ENCODE data around the gene PID1.
"Not testable (repeated sequence)": the region's sequence is repeated elsewhere in the genome, so short reads cannot be mapped to it uniquely, and the experiment has no call there.

PID1 gene

DNA sequence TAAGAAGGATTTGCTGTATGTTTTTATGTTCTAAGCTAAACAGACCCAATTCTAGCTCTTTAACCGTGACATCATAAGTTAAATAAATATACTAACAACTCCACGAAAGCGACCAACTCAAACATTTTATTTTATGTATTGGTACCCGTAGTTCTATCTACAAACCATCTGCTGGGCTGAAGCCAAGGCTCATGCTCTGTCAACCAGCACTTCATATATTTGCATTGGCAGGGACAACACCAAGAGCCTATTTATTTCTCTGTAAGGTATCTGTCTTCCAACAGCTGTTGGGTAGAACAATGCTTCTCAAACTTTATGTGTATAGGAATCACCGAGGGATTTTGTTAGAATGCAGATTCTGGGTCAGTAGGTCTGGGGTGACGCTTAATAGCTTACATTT lies 64.5 kb downstream of the PID1 start:
- DNase-seq: no peak

DNA sequence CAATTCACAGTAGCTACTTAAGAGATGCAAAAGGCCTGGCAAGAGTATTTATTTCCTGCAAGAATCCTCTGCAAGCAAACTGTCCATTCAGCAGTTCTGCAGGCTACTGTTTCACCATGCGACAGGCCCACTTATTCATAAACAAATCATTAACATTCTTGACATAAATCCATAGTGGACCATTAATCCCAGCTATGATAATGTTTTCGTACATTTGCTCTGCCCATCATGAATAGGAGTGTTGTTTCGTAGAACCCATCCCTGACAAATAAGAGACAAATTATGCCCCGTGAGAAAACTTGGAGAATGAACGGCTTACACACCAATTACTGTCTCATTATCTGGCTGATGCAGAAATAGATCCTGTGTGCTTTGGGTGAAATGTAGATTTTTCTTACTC lies 65.4 kb downstream of the PID1 start:
- DNase-seq: no peak

DNA sequence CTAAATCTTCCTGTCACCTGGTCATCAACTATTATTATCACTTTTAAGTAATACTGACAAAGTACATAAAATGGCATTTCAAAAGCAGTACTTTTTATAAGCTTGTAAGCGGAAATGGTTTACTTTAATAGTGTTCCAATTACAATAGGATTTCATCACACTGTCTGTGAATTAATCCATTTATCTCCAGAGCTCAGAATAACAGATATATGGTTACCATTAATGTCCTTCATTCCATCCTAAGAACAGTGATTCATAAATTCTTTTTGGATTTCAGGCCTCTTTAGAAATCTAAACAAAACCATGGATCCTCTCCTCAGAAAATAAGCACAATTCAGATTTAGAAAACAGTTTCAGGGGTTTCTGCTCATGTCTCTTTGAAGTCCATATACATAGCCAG lies 68.4 kb downstream of the PID1 start:
- no peak for DNase-seq

DNA sequence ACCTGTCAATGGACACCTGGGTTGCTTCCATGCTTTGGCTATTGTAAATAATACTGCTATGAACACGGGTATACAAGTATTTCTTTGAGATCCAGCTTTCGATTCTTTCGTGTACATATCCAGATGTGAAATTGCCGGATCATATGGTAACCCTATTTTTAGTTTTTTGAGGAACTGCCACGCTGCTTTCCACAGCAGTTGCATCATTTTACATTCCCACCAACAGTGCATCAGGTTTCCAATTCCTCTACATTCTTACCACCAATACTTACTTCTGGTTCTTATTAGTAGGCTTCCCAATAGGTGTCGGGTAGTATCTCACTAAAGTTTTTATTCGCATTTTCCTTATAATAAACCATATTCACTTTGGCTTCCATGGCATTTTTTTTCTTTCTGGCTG lies 69.6 kb downstream of the PID1 start:
- no peak for DNase-seq

DNA sequence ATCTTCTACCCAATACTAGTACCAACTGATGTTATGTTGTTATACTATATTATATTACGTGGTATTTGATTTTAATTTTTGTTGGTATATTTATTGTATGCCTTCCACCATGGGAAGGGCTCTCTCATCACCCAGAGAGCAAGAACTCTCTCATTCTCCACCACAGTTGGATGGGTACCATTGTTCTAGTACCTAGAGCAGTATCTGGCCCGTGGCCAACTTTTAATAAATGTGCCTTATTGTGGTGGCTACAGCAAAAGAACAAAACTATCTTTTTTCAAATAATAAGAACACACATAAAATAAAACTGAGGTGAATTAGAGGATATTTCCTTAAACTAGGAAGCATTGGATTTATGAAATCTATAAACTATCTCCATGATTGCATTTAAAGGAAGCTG lies 71.8 kb downstream of the PID1 start:
- no peak for DNase-seq

DNA sequence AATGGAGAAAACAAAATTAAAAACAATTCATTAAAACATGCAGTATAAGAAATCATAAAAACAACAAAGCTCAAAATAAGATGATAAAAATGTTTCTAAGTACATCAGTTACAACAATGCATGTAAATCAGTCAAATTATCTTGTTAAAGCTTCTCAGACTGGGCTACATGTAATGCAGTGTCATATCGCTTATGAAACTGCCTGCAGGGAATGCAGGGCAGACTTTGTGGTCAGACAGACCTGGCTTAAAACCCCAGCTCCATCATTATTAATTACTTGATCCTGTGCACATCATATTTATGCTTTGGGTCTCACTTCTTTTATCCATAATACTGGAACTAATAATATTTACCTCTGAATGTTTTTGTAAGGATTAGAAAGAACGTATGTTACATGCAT lies 74.6 kb downstream of the PID1 start:
- no peak for DNase-seq

DNA sequence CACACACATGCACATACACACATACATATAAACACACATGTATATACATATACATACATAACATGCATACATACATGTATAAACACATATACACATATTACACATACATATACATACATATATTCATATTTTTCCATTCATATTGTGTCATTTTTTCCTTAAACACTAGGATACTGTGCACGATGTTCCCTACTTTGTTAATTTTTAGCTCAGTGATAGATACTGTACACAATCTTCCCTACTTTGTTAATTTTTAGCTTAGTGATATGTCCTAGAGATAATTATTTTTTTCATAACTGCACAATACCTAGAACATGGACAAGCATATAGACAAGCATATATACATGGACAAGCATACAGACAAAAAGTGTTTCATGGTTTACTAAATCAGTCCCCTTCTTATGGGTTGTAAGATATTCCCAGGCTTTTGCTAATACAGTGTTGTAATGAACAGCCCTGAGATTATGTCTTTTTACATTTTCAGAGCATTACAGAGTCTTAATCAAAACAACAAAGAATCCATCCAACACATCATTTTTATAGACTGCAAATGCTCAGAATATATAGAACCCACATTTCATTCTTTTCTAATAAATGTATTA lies 75.6 kb downstream of the PID1 start:
- no peak for DNase-seq

DNA sequence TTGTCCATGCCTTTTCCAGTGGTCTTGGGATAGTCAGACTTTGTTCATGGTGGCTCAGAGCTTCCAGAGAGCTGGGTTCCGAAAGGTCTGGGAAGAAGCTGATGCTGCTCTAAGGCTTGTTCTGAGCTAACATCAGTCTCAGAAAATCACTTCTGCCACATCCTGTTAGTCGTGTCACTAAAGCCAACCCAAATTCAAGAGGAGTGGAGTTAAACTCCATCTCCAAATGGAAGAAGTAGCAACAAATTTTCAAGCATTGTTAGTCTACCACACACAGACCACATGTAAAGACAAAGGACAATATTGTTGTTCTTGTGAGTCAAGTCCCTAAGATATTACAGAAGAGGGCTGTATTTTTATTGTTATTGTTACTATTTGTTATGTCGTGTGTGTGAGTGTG lies 77.8 kb downstream of the PID1 start:
- no peak for DNase-seq

DNA sequence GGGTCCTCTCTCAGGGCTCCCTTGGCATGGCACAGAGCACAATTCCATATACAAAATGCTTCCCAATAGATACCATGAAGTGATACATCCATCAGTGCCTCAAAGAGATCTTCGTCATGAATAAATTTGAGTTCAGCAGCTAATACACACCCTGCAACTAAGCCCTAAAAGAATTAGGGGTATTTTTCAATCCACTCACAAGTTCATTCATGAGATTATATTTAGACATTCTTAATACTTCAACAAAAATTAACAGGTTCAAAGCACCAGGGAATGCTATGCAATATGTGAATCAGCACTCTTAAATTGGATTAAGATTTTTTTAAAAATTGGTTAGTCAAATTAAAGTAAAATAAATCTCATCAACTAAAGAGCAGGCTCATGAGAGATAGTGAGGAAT lies 79.7 kb downstream of the PID1 start:
- DNase-seq: no peak

DNA sequence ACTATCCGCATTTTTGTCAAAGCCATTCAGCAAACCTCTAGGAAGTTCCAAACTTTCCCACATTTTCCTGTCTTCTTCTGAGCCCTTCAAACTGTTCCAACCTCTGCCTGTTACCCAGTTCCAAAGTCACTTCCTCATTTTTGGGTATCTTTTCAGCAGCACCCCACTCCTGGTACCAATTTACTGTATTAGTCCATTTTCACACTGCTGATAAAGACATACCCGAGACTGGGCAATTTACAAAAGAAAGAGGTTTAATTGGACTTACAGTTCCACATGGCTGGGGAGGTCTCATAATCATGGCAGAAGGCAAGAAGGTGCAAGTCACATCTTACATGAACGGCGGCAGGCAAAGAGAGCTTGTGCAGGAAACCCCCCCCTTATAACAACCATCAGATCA lies 84.0 kb downstream of the PID1 start:
- DNase-seq: not testable (repeated sequence)

DNA sequence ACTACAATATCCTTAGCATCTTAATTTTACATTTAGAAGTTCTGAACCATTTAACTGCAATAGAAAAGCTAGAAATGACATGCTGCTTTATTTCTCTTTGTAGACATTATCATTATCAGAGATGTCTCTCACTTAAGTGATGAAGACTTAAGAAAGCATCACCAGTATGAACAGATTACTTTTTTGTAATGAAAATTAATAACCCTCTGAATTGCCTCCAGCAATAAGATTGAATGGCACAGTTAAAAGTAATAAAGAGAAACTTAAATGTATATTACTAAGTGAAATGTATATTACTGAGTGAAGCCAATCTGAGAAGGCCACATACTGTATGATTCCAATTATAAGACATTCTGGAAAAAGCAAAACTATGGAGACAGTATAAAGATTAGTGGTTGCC lies 89.4 kb downstream of the PID1 start:
- no peak for DNase-seq

DNA sequence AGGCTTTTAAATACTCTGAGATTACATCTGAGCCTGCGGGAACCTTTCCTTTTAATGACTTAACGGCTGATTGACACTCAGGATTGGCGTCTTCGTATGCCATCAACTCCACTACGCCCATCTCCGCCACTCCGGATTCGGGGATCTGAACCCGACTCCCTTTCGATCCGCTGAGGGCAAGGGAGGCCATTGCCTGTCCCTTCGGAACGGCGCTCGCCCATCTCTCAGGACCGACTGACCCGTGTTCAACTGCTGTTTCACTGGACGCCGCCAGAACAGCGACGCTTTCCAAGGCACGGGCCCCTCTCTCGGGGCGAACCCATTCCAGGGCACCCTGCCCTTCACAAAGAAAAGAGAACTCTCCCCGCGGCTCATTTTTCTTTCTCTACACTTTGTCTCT lies 90.4 kb downstream of the PID1 start:
- DNase-seq: no peak

DNA sequence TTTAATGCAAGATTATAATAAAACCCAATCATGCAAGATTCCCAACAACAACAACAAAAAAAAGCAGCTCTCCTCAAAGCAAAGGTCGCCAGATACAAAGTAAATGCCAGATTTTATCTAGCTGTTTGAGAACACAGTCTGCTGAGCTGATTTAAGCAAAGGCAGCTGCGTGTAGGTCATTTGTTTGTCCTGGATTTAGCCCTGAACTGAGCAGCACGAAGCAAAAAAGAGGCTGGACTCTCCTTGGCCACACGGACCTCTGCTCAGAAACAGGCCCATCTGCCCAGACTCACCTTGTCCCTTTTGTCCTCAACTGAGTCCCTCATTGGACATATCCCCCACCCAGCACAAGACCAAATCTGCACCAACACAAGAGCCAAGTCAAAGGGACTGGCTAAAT lies 91.5 kb downstream of the PID1 start:
- no peak for DNase-seq

DNA sequence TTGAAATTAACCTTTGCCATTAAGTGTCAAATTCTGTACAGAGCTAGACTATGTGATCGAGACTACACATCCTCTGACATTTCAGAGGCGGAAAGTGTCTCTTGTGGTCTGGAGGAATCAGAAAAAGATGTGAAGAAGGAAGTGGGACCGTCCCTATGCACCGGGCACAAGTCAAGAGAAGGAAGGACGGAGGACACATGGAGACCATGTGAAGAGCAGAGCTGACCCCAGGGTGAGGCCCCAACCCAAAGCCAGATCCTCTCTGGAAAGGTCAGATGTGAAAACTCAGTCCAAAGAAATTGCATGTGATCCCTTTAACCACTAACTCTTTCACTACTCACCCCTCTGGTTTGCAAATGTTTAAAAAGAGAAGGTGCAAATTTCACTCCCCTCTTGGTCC lies 92.4 kb downstream of the PID1 start:
- DNase-seq: no peak

DNA sequence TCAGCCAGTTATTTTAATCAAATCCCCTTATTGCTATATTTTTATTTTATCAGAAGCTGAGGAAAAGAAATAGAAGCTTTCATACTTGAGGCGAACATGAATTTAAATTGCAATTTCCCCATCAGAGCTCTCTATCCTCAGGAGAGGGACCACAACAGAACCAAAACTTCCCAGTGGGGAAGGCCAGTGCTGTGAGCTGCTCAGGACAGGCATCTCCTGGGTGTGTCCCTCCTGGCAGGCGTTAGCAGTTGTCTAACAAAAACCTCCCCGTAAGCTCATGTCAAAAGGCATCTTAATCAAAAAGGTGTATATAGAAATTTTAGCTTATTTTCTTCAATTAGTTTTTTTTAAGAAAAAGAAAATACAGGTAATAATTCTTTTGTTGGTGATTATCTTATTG lies 93.0 kb downstream of the PID1 start:
- no peak for DNase-seq

DNA sequence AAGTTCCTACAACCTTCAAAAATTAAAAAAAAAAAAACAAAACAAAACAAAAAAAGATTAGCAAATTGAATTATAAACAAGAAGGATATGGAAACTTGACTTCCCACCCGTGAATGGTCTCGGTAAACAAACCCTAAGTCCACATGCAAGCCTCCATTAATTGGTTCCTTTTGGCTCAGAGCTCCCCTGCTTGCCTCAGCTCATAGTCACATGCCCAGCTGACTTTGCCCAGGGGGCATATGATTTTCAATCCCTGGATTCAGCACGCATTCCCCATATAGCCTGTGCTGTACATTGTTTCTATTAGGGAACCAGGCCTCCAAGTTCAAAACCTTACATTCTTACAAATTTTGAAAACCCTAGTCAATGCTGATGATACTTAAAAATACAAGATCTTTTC lies 95.0 kb downstream of the PID1 start:
- no peak for DNase-seq

DNA sequence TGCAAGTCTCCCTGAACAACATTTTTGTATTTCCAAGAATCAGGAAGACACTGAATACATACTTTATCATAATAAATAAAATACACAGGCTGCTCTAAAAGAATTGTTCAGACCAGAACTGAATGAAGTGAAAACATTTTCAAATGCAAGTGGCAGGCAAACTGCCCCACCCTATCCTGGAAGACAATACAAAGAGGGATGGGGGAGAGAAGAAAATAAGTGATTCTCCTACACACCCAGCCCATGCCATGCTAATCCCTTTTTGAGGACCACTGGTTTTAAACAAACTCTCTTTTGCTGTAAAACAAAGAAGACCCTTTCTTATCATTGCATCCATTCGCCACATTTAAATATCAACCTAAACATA lies 95.6 kb downstream of the PID1 start:
- DNase-seq: no peak

DNA sequence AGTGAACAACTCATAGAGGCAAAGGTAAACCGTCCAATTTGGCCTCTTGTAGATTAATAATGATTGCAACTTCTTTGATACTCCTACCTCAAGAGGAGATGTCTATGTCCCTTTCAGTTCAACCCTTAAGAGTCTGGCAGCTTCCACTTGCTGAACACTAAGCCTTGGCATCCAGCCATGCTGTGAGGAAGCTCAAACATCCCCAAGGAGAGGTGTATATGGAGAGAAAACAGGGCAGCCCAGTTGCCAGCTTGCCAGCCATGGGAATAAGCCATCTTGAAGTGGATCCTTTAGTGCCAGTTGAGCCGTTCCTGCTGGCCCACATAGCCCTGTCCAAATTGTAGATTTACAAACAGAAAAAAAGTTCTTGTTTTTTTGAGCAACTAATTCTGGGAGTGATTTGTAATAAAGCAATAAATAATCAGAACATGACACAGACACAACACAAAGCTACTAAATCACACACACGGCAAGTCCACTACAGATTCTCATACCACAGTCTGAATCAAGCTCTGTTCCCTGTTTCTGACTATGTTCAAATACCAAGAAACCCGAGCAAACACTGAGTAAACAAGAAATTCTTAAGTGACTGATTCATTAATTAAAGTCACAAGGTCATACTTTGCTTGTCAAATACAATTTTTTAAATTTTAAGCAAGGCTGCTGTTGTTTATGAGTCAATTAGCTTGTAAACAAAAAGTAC lies 96.1 kb downstream of the PID1 start:
- no peak for DNase-seq

DNA sequence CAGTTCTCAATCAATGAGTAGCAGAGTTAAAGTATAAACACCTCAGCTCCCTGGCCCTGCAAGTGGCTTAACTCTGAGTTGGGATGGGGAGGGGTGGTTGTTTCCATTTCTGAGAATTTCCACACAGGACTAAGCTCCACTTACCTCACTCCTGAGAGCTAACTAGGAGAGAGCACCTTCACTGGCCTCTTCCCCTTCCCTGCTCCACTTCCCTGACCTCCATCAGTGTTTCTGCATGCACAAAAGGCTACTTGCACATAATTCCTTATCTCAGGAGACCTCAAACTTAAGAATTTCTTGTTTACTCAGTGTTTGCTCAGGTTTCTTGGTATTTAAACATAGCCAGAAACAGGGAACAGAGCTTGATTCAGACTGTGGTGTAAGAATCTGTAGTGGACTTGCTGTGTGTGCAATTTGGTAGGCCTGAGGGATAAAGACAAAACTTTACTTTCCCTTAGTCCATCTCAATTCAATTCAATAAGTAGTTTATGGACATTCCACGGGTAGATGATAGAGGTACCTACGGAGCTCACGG lies 97.2 kb downstream of the PID1 start:
- no peak for DNase-seq

DNA sequence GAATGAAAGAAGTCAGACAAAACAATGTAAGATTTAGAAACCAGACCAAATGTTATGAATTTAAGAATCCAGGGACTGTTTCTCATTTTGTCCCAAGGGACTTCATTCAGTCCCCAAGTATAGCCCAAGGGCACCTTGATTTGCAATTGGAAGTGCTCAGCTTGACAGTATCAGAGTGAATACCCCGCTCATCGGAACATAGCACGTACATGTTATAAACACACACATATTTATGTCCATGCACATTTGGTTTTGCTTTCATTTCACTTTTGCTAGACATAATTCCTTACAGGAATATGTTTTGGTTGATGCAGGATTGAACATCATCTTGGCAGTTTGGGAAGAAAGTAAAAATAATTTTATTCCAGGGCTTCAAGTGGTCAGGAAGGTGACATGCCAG lies 100.2 kb downstream of the PID1 start:
- DNase-seq: no peak

DNA sequence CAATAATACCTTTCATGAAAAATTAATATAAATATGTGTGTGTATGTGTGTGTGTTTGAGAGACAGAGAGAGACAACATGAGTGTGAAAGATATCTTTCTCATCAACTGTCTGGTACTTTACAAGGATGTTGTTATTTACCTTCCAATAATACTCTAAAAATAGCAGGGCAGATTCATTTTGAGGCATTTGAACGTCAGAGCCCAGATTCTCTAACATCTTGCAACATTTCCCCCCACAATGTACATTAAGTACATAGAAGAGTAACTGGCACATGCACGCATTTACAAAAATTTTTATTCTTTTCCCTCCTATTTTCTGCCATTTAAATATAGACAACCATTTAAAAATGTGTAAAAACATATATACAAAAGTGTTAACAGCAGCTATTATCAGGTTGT lies 100.9 kb downstream of the PID1 start:
- DNase-seq: no peak

DNA sequence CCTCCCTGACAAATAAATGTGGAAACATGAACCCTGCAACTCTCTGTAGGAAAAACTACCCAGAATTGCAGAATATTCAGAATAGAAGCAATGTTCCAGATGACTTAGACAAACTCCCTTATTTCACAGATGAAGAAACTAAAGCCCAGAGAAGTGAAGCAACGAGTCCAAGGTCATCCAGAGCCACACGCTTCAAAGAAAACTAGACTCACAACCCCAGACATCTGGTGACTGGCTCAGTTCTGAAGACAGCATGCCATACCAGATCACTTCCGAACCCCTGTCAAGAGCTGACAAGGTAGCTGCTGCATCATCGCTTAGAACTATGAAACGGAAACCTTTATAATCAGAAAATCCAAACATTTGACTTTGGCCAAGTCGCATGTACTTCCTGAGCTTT lies 101.3 kb downstream of the PID1 start:
- no peak for DNase-seq

DNA sequence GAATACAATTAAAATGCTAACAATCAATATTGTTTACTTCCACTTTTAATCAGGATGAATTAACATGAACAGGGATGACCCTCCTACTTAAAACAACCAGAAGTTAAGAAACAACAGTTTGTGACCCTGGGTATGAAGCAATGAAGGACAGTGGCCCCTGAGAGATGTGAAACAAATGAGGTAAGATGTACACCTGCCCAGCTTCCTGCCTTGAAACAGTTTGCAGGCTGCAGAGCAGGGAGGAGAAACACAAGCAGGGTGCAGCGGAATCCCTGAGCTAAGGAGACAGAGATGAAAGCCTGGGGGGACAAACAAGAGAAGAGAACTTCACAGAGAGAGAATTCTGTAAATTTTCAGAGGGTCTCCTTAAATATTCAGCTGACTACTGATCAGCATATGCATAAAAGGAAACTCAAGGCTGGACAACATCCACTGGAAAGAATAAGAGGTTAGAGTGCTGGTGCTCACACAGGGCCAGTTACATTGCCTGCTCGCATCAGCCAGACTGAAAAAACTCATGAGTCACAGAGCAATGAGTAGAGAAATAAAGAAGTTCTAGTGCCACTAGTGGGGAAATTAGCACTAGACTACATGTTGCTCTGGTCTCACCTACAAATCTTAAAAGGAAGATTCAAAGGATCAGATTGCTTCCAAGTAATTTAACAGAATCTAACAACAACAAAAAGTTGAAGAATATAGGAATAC lies 106.4 kb downstream of the PID1 start:
- no peak for DNase-seq

DNA sequence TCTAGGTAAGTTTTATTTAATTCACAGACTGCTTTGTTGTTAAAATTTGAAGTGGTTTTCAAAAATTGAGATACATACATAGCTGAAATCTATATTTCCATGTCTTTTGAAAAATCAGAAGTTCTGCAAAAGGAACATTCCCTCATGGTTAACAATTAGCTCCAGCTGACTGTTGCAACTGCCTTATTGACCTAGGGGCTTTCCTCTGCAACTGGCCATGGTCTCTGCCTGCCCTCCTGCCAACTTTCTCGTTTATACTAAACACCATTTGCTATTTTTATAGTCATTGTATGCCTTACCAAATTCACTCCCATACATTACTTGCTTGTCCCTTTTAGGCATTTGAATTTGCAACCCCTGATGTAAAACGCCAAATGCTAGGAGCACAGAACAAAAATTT lies 107.2 kb downstream of the PID1 start:
- DNase-seq: no peak

DNA sequence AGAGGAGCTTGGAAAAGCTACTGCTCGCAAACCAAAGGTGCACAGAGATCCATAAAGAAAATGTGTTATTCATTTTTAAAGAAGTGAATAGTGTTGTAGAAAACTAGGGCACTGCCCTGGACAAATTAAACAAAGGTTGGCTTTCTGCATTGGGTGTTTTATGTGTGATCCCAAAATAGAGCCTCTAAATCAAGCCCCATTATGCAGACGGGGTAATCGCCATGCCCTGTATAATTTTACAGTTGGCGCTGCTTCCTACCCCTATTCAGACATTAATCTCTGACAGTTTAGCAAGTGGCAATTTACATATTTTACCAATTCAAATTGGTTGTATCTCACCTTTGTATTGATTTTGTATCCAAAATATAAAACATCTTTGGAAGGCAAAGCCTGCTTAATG lies 109.1 kb downstream of the PID1 start:
- no peak for DNase-seq
